ENCODE data around the gene EHMT1.
"Not testable (repeated sequence)": the region's sequence is repeated elsewhere in the genome, so short reads cannot be mapped to it uniquely, and the experiment has no call there.

The EHMT1 gene

GRCh38 chr9:137721899-137722298 is 103.1 kb downstream of the EHMT1 start:
- TF ChIP-seq CTCF (conservative IDR thresholded peaks at IDR 0.05; ENCODE audit: low read length), result no peak
- no peak overlapping the region for H3K4me3 ChIP-seq (ENCODE audit: low read length)
- DNase-seq (ENCODE audit: low read depth), result no peak

GRCh38 chr9:137722481-137722880 is 103.7 kb downstream of the EHMT1 start:
- TF ChIP-seq CTCF (conservative IDR thresholded peaks at IDR 0.05; ENCODE audit: low read length), result no peak
- DNase-seq (ENCODE audit: low read depth), result no peak
- H3K4me3 ChIP-seq (ENCODE audit: low read length), result no peak overlapping the region

GRCh38 chr9:137723356-137723755 is 104.6 kb downstream of the EHMT1 start:
- H3K4me3 ChIP-seq (ENCODE audit: low read length), result not testable (repeated sequence)
- DNase-seq (ENCODE audit: low read depth), result peak; percentile 47

GRCh38 chr9:137723783-137724445 is 105.1 kb downstream of the EHMT1 start:
- DNase-seq (ENCODE audit: low read depth), result no peak
- no peak for TF ChIP-seq CTCF (conservative IDR thresholded peaks at IDR 0.05; ENCODE audit: low read length)
- no peak overlapping the region for H3K4me3 ChIP-seq (ENCODE audit: low read length)

- no peak for TF ChIP-seq CTCF (conservative IDR thresholded peaks at IDR 0.05; ENCODE audit: low read length)
- H3K4me3 ChIP-seq (ENCODE audit: low read length), result no peak overlapping the region
Measured at GRCh38 chr9:137724818-137725240, 106.0 kb downstream of the EHMT1 start.

GRCh38 chr9:137725598-137725997 is 106.8 kb downstream of the EHMT1 start:
- TF ChIP-seq CTCF (conservative IDR thresholded peaks at IDR 0.05; ENCODE audit: low read length), result no peak
- no peak overlapping the region for H3K4me3 ChIP-seq (ENCODE audit: low read length)
- DNase-seq (ENCODE audit: low read depth), result no peak

More at GRCh38 chr9:137724818-137725240, 106.0 kb downstream of the EHMT1 start:
- no peak for DNase-seq (ENCODE audit: low read depth)

- not testable (repeated sequence) for H3K4me3 ChIP-seq (ENCODE audit: low read length); DNase-seq (ENCODE audit: low read depth)
Measured at GRCh38 chr9:137726336-137726735, 107.5 kb downstream of the EHMT1 start.

- no peak for DNase-seq (ENCODE audit: low read depth)
- no peak for TF ChIP-seq CTCF (conservative IDR thresholded peaks at IDR 0.05; ENCODE audit: low read length)
- H3K4me3 ChIP-seq (ENCODE audit: low read length), result no peak overlapping the region
Measured at GRCh38 chr9:137726764-137727163, 108.0 kb downstream of the EHMT1 start.
